ENCODE measurements around the gene BHLHA9. TPM values are rescaled to one million over a fixed set of nuclear protein-coding genes. Genes with fewer than 3 reads are reported as not detected.

BHLHA9 gene
- total RNA-seq, 4 donors from 2014 or later: not detected

- WGBS, 2 donors: 67 to 69% methylated on average over 16 of the region's 16 CpGs
- intact Hi-C loops (cut with DNase I): no loop called here
- no peaks in the 10 kb centered on the region for H3K9me3 ChIP-seq
- no peak for DNase-seq
- no peak overlapping the region for H3K27ac ChIP-seq
- no peaks in the 10 kb centered on the region for H3K36me3 ChIP-seq
- H3K4me1 ChIP-seq: peaks cover 0 to 17% (median 0%) of the 10 kb centered on the region in 3 donors
- TF ChIP-seq POLR2A (IDR thresholded peaks at IDR 0.05): no peak
- no peak for TF ChIP-seq CTCF (IDR thresholded peaks at IDR 0.05)
- no peak overlapping the region for H3K4me3 ChIP-seq
- peaks cover 0 to 12% (median 0%) of the 10 kb centered on the region in 4 donors for H3K27me3 ChIP-seq
Measured at GRCh38 chr17:1251866-1252608, 18.2 kb upstream of the BHLHA9 start.

- Histone ChIP-seq H3K4me3 (no peak overlapping the region), H3K4me1 (peaks cover 2 to 30% (median 3%) of the 10 kb centered on the region in 3 donors), H3K9me3 (no peaks in the 10 kb centered on the region), H3K36me3 (no peaks in the 10 kb centered on the region), H3K27me3 (peaks cover 0 to 21% (median 0%) of the 10 kb centered on the region in 4 donors), H3K27ac (no peak overlapping the region)
- 49 to 60% methylated on average over 5 to 6 of the region's 6 CpGs for WGBS, 2 donors
- intact Hi-C loops (cut with DNase I): no loop called here
- DNase-seq: no peak
- TF ChIP-seq POLR2A (IDR thresholded peaks at IDR 0.05) (no peak), CTCF (IDR thresholded peaks at IDR 0.05) (no peak)
Measured at GRCh38 chr17:1255041-1255440, 15.2 kb upstream of the BHLHA9 start.

- Histone ChIP-seq H3K36me3 (no peaks in the 10 kb centered on the region), H3K27me3 (peaks cover 0 to 24% (median 0%) of the 10 kb centered on the region in 4 donors), H3K9me3 (no peaks in the 10 kb centered on the region), H3K4me3 (no peak overlapping the region), H3K4me1 (peaks cover 5 to 36% (median 6%) of the 10 kb centered on the region in 3 donors), H3K27ac (no peak overlapping the region)
- no peak for TF ChIP-seq POLR2A (IDR thresholded peaks at IDR 0.05)
- TF ChIP-seq CTCF (IDR thresholded peaks at IDR 0.05): no peak
- intact Hi-C loops (cut with DNase I): no loop called here
- no peak for DNase-seq
- whole genome bisulfite sequencing, 2 donors: 60 to 63% methylated on average over 10 to 16 of the region's 16 CpGs
Measured at GRCh38 chr17:1256699-1257098, 13.5 kb upstream of the BHLHA9 start.

GRCh38 chr17:1260086-1260769, 10.0 kb upstream of the BHLHA9 start:
- WGBS, 2 donors: 6 to 36% methylated on average over 8 to 14 of the region's 43 CpGs
- intact Hi-C loops (cut with DNase I): loop anchor here (10.0 kb wide), 1 partner anchor 255 kb away; the partner anchor contains the start of gene INPP5K
- peak overlapping the region; percentile 4 to 77 (median 40) for H3K27ac ChIP-seq
- TF ChIP-seq POLR2A (IDR thresholded peaks at IDR 0.05) (no peak), CTCF (IDR thresholded peaks at IDR 0.05) (no peak)
- no peak for DNase-seq
- H3K4me3 ChIP-seq: peak overlapping the region; percentile 33 to 67 (median 46)
- H3K4me1 ChIP-seq: peaks cover 5 to 19% (median 6%) of the 10 kb centered on the region in 3 donors
- H3K27me3 ChIP-seq: peaks cover 0 to 19% (median 0%) of the 10 kb centered on the region in 4 donors
- no peaks in the 10 kb centered on the region for H3K36me3 ChIP-seq
- no peaks in the 10 kb centered on the region for H3K9me3 ChIP-seq

- TF ChIP-seq POLR2A (IDR thresholded peaks at IDR 0.05) (no peak), CTCF (IDR thresholded peaks at IDR 0.05) (no peak)
- no peak for DNase-seq
- no peaks in the 10 kb centered on the region for H3K36me3 ChIP-seq
- no peak overlapping the region for H3K4me3 ChIP-seq
- H3K27ac ChIP-seq: no peak overlapping the region
- no peaks in the 10 kb centered on the region for H3K9me3 ChIP-seq
- H3K4me1 ChIP-seq: peaks cover 5 to 19% (median 6%) of the 10 kb centered on the region in 3 donors
- WGBS, 2 donors: 79 to 86% methylated on average over 6 of the region's 6 CpGs
- intact Hi-C loops (cut with DNase I): loop anchor here (10.0 kb wide), 1 partner anchor 254 kb away; the partner anchor contains the start of gene INPP5K
- H3K27me3 ChIP-seq: peaks cover 0 to 14% (median 0%) of the 10 kb centered on the region in 4 donors
Measured at GRCh38 chr17:1260770-1261161, 9.5 kb upstream of the BHLHA9 start.
